Measurements from ENCODE around the gene MYOG.

GRCh38 chr1:203130358-203130985 is 44.7 kb upstream of the MYOG start:
- no peak for TF ChIP-seq GABPA (IDR thresholded peaks at IDR 0.05; ENCODE audit: low read depth, low read length)
- no peak for TF ChIP-seq GABPA (CRISPR knock-in tag; IDR thresholded peaks at IDR 0.05; ENCODE audit: low read depth)
- TF ChIP-seq ONECUT2 (CRISPR knock-in tag; IDR thresholded peaks at IDR 0.05), result no peak
- no peak for TF ChIP-seq SP5 (CRISPR knock-in tag; IDR thresholded peaks at IDR 0.05; ENCODE audit: borderline replicate concordance, low read depth)
- TF ChIP-seq CTCF (CRISPR knock-in tag; IDR thresholded peaks at IDR 0.05), result no peak
- TF ChIP-seq FOXC1 (CRISPR knock-in tag; IDR thresholded peaks at IDR 0.05; ENCODE audit: borderline replicate concordance), result no peak
- no peak for TF ChIP-seq SALL2 (CRISPR knock-in tag; IDR thresholded peaks at IDR 0.05)
- TF ChIP-seq EHMT2 (IDR thresholded peaks at IDR 0.05; ENCODE audit: borderline replicate concordance, low read depth, low read length), result no peak
- no peak for TF ChIP-seq ZNF280D (CRISPR knock-in tag; IDR thresholded peaks at IDR 0.05)
- TF ChIP-seq DRAP1 (CRISPR knock-in tag; IDR thresholded peaks at IDR 0.05), result no peak
- TF ChIP-seq CC2D1A (CRISPR knock-in tag; IDR thresholded peaks at IDR 0.05), result no peak
- TF ChIP-seq POLR2A (IDR thresholded peaks at IDR 0.05; ENCODE audit: insufficient read depth in 1 of 2, low read depth in 2 of 2, low read length in 2 of 2), result no peak
